Neutrophil (primary cell): ENCODE results near the gene RFX3.

Source experiments
- H3K27ac ChIP-seq: fragments of 200-600 bp; sonication (generic); 2 replicates; pipeline ENCODE4 v1.5.1; 2016; ENCODE audit warnings: mild to moderate bottlenecking, moderate library complexity
- H3K27me3 ChIP-seq: fragments of 200-600 bp; sonication (generic); 2 replicates; pipeline ENCODE4 v1.6.0; 2016; ENCODE audit warnings: mild to moderate bottlenecking
- H3K36me3 ChIP-seq: fragments of 200-600 bp; sonication (generic); 2 replicates; pipeline ENCODE4 v1.5.1; 2017
- H3K4me1 ChIP-seq, 2 experiments: fragments of 200-600 bp in 1 of 2; sonication (generic) in 1 of 2; 1 replicate in 1 of 2; 2 replicates in 1 of 2; pipeline versions ENCODE4 v1.5.1 to v1.6.1; 2013 to 2016; ENCODE audit warnings: low read depth in 1 of 2, low read length in 1 of 2, mild to moderate bottlenecking in 1 of 2, moderate library complexity in 1 of 2; ENCODE audit not compliant: control insufficient read depth in 1 of 2, insufficient read depth in 1 of 2
- H3K4me3 ChIP-seq, 2 experiments: fragments of 200-600 bp in 1 of 2; sonication (generic) in 1 of 2; 1 replicate in 1 of 2; 2 replicates in 1 of 2; pipeline ENCODE4 v1.5.1; 2013 to 2016; ENCODE audit warnings: low read depth in 1 of 2, low read length in 1 of 2, mild to moderate bottlenecking in 1 of 2, moderate library complexity in 1 of 2
- H3K9me3 ChIP-seq: fragments of 200-600 bp; sonication (generic); 2 replicates; pipeline ENCODE4 v1.5.1; 2016
- CTCF ChIP-seq: fragments of 200-600 bp; sonication (generic); IDR thresholded peaks from 2 replicates; pipeline ENCODE4 v1.5.1; 2016; ENCODE audit warnings: antibody characterized with exemption

The RFX3 gene

GRCh38 chr9:3296536-3296935, 229.3 kb downstream of the RFX3 start:
- TF ChIP-seq CTCF, result no peak
- no peak overlapping the region for H3K27ac ChIP-seq
- no peaks in the 10 kb centered on the region for H3K27me3 ChIP-seq
- peaks cover 18 to 23% of the 10 kb centered on the region in 2 experiments for H3K4me1 ChIP-seq
- H3K4me3 ChIP-seq, result no peak overlapping the region
- no peaks in the 10 kb centered on the region for H3K9me3 ChIP-seq
- H3K36me3 ChIP-seq, result no peaks in the 10 kb centered on the region

- H3K4me3 ChIP-seq, result no peak overlapping the region
- no peaks in the 10 kb centered on the region for H3K9me3 ChIP-seq
- no peak overlapping the region for H3K27ac ChIP-seq
- H3K36me3 ChIP-seq, result no peaks in the 10 kb centered on the region
- H3K27me3 ChIP-seq, result no peaks in the 10 kb centered on the region
- peaks cover 23 to 32% of the 10 kb centered on the region in 2 experiments for H3K4me1 ChIP-seq
- TF ChIP-seq CTCF, result no peak
These were observed 233.5 kb downstream of the RFX3 start for GRCh38 chr9:3292311-3292710.

GRCh38 chr9:3290231-3290840, 235.5 kb downstream of the RFX3 start:
- Histone ChIP-seq H3K27me3 (no peaks in the 10 kb centered on the region), H3K4me3 (no peak overlapping the region), H3K4me1 (peaks cover 23 to 35% of the 10 kb centered on the region in 2 experiments), H3K27ac (no peak overlapping the region), H3K9me3 (no peaks in the 10 kb centered on the region), H3K36me3 (no peaks in the 10 kb centered on the region)
- TF ChIP-seq CTCF, result no peak

GRCh38 chr9:3288686-3289085, 237.1 kb downstream of the RFX3 start:
- Histone ChIP-seq H3K27ac (peak overlapping the region; percentile 51), H3K9me3 (no peaks in the 10 kb centered on the region), H3K36me3 (no peaks in the 10 kb centered on the region), H3K27me3 (no peaks in the 10 kb centered on the region), H3K4me1 (peaks cover 17 to 27% of the 10 kb centered on the region in 2 experiments), H3K4me3 (no peak overlapping the region)
- no peak for TF ChIP-seq CTCF

- H3K4me1 ChIP-seq, result peaks cover 11 to 22% of the 10 kb centered on the region in 2 experiments
- TF ChIP-seq CTCF, result no peak
- H3K4me3 ChIP-seq, result no peak overlapping the region
- H3K9me3 ChIP-seq, result no peaks in the 10 kb centered on the region
- no peaks in the 10 kb centered on the region for H3K36me3 ChIP-seq
- no peaks in the 10 kb centered on the region for H3K27me3 ChIP-seq
- H3K27ac ChIP-seq, result no peak overlapping the region
These were observed 240.2 kb downstream of the RFX3 start for GRCh38 chr9:3285365-3286161.
